ENCODE data around the gene ZBTB20. TPM values are rescaled to one million over a fixed set of nuclear protein-coding genes. Genes with fewer than 3 reads are reported as not detected.

ZBTB20 gene
- total RNA-seq, 1 donor from 2014 or later: 27.5 TPM

DNA sequence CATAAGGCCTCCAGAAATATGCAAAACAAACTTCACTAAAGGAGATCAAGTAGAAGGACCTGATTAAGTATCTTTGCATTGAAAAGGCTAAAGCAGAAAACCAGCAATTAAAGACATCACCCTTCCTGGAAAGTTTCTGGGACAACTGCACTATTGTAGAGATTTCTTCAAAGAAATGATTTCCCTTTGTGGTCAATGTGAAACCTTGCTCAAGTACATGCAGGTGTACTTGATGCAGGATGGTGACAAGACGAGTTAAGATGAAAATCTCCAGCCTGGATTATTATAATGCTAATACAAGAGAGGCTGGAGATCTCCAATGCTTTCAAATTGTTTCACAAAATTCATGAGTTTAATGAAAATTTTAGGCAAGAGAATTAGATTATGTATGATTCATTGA is 644.9 kb downstream of the ZBTB20 start:
- no peaks in the 10 kb centered on the region for H3K4me1 Mint-ChIP-seq (ENCODE audit: low read depth, unreplicated experiment)
- no peaks in the 10 kb centered on the region for H3K27me3 Mint-ChIP-seq (ENCODE audit: unreplicated experiment)

DNA sequence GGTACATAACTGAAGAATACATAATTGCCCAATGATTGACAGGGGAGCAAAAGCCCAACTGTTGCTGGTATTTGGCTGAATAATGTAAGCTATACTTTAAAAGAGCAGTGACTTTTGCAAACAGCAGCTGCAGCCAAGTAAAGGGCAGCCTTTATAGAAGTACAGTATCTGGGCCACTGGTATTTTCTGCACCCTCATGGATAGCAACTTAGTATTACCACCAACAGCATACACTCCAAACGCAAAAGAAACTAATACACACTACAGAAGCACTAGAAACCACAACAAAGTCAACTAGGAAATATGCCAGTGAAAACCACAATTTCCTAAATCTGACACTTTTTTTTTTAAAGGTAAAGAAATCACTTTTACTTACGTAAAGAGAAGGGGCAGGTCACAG is 647.1 kb downstream of the ZBTB20 start:
- no peak for DNase-seq
- no peaks in the 10 kb centered on the region for H3K9me3 Mint-ChIP-seq (ENCODE audit: unreplicated experiment)
- H3K4me3 Mint-ChIP-seq (ENCODE audit: unreplicated experiment): no peak overlapping the region
- H3K27me3 Mint-ChIP-seq (ENCODE audit: unreplicated experiment): no peaks in the 10 kb centered on the region
- H3K27ac Mint-ChIP-seq (ENCODE audit: unreplicated experiment): no peak overlapping the region
- no peaks in the 10 kb centered on the region for H3K36me3 Mint-ChIP-seq (ENCODE audit: unreplicated experiment)
- H3K4me1 Mint-ChIP-seq (ENCODE audit: low read depth, unreplicated experiment): no peaks in the 10 kb centered on the region
- no peak for TF ChIP-seq CTCF (IDR thresholded peaks at IDR 0.05; ENCODE audit: partially characterized antibody, unreplicated experiment)

More for the DNA sequence above, 644.9 kb downstream of the ZBTB20 start:
- TF ChIP-seq CTCF (IDR thresholded peaks at IDR 0.05; ENCODE audit: partially characterized antibody, unreplicated experiment): no peak
- no peak overlapping the region for H3K27ac Mint-ChIP-seq (ENCODE audit: unreplicated experiment)
- DNase-seq: no peak
- no peaks in the 10 kb centered on the region for H3K9me3 Mint-ChIP-seq (ENCODE audit: unreplicated experiment)
- H3K36me3 Mint-ChIP-seq (ENCODE audit: unreplicated experiment): no peaks in the 10 kb centered on the region
- H3K4me3 Mint-ChIP-seq (ENCODE audit: unreplicated experiment): no peak overlapping the region

- no peak for TF ChIP-seq CTCF (IDR thresholded peaks at IDR 0.05; ENCODE audit: partially characterized antibody, unreplicated experiment)
- H3K27me3 Mint-ChIP-seq (ENCODE audit: unreplicated experiment): no peaks in the 10 kb centered on the region
- H3K27ac Mint-ChIP-seq (ENCODE audit: unreplicated experiment): no peak overlapping the region
- no peak for DNase-seq
- H3K4me1 Mint-ChIP-seq (ENCODE audit: low read depth, unreplicated experiment): no peaks in the 10 kb centered on the region
- H3K36me3 Mint-ChIP-seq (ENCODE audit: unreplicated experiment): no peaks in the 10 kb centered on the region
- H3K4me3 Mint-ChIP-seq (ENCODE audit: unreplicated experiment): no peak overlapping the region
- H3K9me3 Mint-ChIP-seq (ENCODE audit: unreplicated experiment): no peaks in the 10 kb centered on the region
These were observed 648.3 kb downstream of the ZBTB20 start for GRCh38 chr3:114498539-114499370.

DNA sequence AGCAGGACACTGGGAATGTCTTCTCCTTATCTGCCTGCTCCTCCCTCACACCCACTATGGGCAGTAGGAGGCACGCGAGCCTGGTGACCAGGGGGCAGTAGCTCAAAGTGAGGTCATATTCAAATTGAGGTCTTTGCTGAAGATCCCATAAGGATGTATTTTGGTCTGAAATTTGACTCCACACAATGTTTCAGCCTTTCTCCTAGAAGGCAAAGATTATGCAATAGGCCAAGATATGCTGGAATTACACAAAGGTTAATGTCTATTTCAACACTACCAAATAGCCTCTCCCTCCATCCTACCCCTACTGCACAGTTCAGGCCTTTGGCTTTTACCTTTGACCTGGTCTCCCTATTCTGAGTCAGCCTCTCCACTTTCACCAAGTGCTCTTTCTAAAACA is 650.2 kb downstream of the ZBTB20 start:
- no peak overlapping the region for H3K4me3 Mint-ChIP-seq (ENCODE audit: unreplicated experiment)
- no peaks in the 10 kb centered on the region for H3K9me3 Mint-ChIP-seq (ENCODE audit: unreplicated experiment)
- no peaks in the 10 kb centered on the region for H3K27me3 Mint-ChIP-seq (ENCODE audit: unreplicated experiment)
- no peaks in the 10 kb centered on the region for H3K4me1 Mint-ChIP-seq (ENCODE audit: low read depth, unreplicated experiment)
- no peak overlapping the region for H3K27ac Mint-ChIP-seq (ENCODE audit: unreplicated experiment)
- no peak for TF ChIP-seq CTCF (IDR thresholded peaks at IDR 0.05; ENCODE audit: partially characterized antibody, unreplicated experiment)
- no peak for DNase-seq
- no peaks in the 10 kb centered on the region for H3K36me3 Mint-ChIP-seq (ENCODE audit: unreplicated experiment)

DNA sequence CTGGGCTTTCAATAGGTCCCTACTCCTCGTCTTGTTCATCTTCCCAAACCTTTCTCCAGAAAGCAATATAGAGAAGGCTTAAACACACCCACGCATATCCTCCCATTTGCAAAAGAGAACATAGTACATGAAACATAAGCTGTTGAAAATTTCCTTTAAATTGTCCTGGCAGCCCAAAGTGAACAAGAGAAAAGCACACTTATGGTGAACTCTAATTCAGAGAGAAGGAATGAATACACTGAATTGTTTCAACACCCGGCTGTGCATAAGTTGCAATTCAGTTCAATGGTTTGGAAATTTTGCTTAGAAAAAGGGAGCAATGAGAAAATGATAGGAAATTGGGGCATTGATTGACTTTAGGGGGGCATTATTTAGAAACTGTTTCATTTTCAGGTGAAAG is 650.6 kb downstream of the ZBTB20 start:
- no peaks in the 10 kb centered on the region for H3K27me3 Mint-ChIP-seq (ENCODE audit: unreplicated experiment)
- no peaks in the 10 kb centered on the region for H3K4me1 Mint-ChIP-seq (ENCODE audit: low read depth, unreplicated experiment)
- no peak overlapping the region for H3K4me3 Mint-ChIP-seq (ENCODE audit: unreplicated experiment)
- H3K27ac Mint-ChIP-seq (ENCODE audit: unreplicated experiment): no peak overlapping the region
- no peaks in the 10 kb centered on the region for H3K9me3 Mint-ChIP-seq (ENCODE audit: unreplicated experiment)
- no peaks in the 10 kb centered on the region for H3K36me3 Mint-ChIP-seq (ENCODE audit: unreplicated experiment)
- no peak for TF ChIP-seq CTCF (IDR thresholded peaks at IDR 0.05; ENCODE audit: partially characterized antibody, unreplicated experiment)
- no peak for DNase-seq
